Neural cell (in vitro differentiated cells): ENCODE measurements around the gene TPRG1. TPM values are rescaled to one million over a fixed set of nuclear protein-coding genes. Genes with fewer than 3 reads are reported as not detected.

Experiments
- H2AFZ ChIP-seq: fragments of 200-600, 300-800 bp; sonication (generic), shearing (Covaris generic); 2 replicates; pipeline ENCODE4 v1.6.0; 2014; ENCODE audit warnings: low read depth, mild to moderate bottlenecking, antibody characterized with exemption, low read length, moderate library complexity
- H3F3A ChIP-seq: fragments of 200-600 bp; shearing (Covaris generic); 2 replicates; pipeline ENCODE4 v1.6.1; 2016; ENCODE audit warnings: mild to moderate bottlenecking, moderate library complexity, mixed read lengths, antibody characterized with exemption, low read length; ENCODE audit not compliant: insufficient read depth, poor library complexity, severe bottlenecking
- H3K27ac ChIP-seq: fragments of 200-600, 300-800 bp; sonication (generic), shearing (Covaris generic); 2 replicates; pipeline ENCODE4 v1.5.1; 2014; ENCODE audit warnings: mild to moderate bottlenecking, low read length, moderate library complexity
- H3K27me3 ChIP-seq: fragments of 300-800, 200-600 bp; sonication (generic), shearing (Covaris generic); 2 replicates; pipeline ENCODE4 v1.6.0; 2014; ENCODE audit warnings: mild to moderate bottlenecking, low read depth, low read length, moderate library complexity; ENCODE audit not compliant: insufficient read depth
- H3K36me3 ChIP-seq: fragments of 300-800, 200-600 bp; sonication (generic), shearing (Covaris generic); 2 replicates; pipeline ENCODE4 v1.5.1; 2014; ENCODE audit warnings: mild to moderate bottlenecking, antibody characterized with exemption, low read length, moderate library complexity; ENCODE audit not compliant: insufficient read depth
- H3K4me2 ChIP-seq: fragments of 300-800, 200-600 bp; sonication (generic), shearing (Covaris generic); 2 replicates; pipeline ENCODE4 v1.6.0; 2014; ENCODE audit warnings: mild to moderate bottlenecking, low read length
- H3K4me3 ChIP-seq: fragments of 300-800, 200-600 bp; sonication (generic), shearing (Covaris generic); 2 replicates; pipeline ENCODE4 v1.5.1; 2014; ENCODE audit warnings: mild to moderate bottlenecking, low read length, moderate library complexity
- H3K79me2 ChIP-seq: fragments of 200-600 bp; shearing (Covaris generic); replicated peaks from 2 replicates; pipeline ENCODE4 v1.6.0; 2014; ENCODE audit warnings: mild to moderate bottlenecking, low read length, moderate library complexity; ENCODE audit not compliant: insufficient read depth
- H3K9ac ChIP-seq: fragments of 300-800, 200-600 bp; sonication (generic), shearing (Covaris generic); 2 replicates; pipeline ENCODE4 v1.6.1; 2016; ENCODE audit warnings: mild to moderate bottlenecking, low read length, mixed read lengths
- H3K9me2 ChIP-seq: fragments of 200-600 bp; shearing (Covaris generic); 2 replicates; pipeline ENCODE4 v1.6.1; 2016; ENCODE audit warnings: mild to moderate bottlenecking, low read length, mixed read lengths; ENCODE audit not compliant: insufficient read depth
- H3K9me3 ChIP-seq: fragments of 200-600, 300-800 bp; sonication (generic), shearing (Covaris generic); 2 replicates; pipeline ENCODE4 v1.6.1; 2016; ENCODE audit warnings: mild to moderate bottlenecking, mixed run types, low read length, moderate library complexity, mixed read lengths
- H4K20me1 ChIP-seq: fragments of 200-600 bp; shearing (Covaris generic); 2 replicates; pipeline ENCODE4 v1.6.1; 2016; ENCODE audit warnings: mild to moderate bottlenecking, mixed run types; ENCODE audit not compliant: insufficient read depth
- CTCF ChIP-seq: fragments of 450-650 bp; IDR thresholded peaks from 2 replicates; pipeline ENCODE4 v1.5.1; 2014; ENCODE audit warnings: antibody characterized with exemption, mild to moderate bottlenecking, moderate library complexity; ENCODE audit not compliant: poor library complexity, severe bottlenecking
- EP300 ChIP-seq: fragments of 450-650 bp; conservative IDR thresholded peaks from 2 replicates; pipeline ENCODE4 v1.6.1; 2014; ENCODE audit warnings: antibody characterized with exemption, mild to moderate bottlenecking, moderate library complexity; ENCODE audit not compliant: poor library complexity, severe bottlenecking
- EZH2 ChIP-seq: fragments of 200-600, 300-800 bp; shearing (Covaris generic), sonication (generic); IDR thresholded peaks from 2 replicates; pipeline ENCODE4 v1.6.1; 2014; ENCODE audit warnings: antibody characterized with exemption, low read length, borderline replicate concordance, mild to moderate bottlenecking; ENCODE audit not compliant: insufficient read depth, poor library complexity, severe bottlenecking
- MXI1 ChIP-seq: fragments of 450-650 bp; conservative IDR thresholded peaks from 2 replicates; pipeline ENCODE4 v1.6.1; 2014; ENCODE audit warnings: antibody characterized with exemption, mild to moderate bottlenecking; ENCODE audit not compliant: poor library complexity, severe bottlenecking
- POLR2AphosphoS5 ChIP-seq: IDR thresholded peaks from 2 replicates; pipeline ENCODE4 v1.6.1; 2012
- RAD21 ChIP-seq: fragments of 450-650 bp; conservative IDR thresholded peaks from 2 replicates; pipeline ENCODE4 v1.6.1; 2014; ENCODE audit warnings: antibody characterized with exemption, mild to moderate bottlenecking, moderate library complexity
- SMC3 ChIP-seq: fragments of 450-650 bp; conservative IDR thresholded peaks from 2 replicates; pipeline ENCODE4 v1.6.1; 2014; ENCODE audit warnings: antibody characterized with exemption, mild to moderate bottlenecking, moderate library complexity; ENCODE audit not compliant: poor library complexity
- TAF1 ChIP-seq: IDR thresholded peaks from 2 replicates; pipeline ENCODE4 v1.6.1; 2012; ENCODE audit warnings: low read depth
- polyA plus RNA-seq: library from polyadenylated mRNA; depleted of rRNA; stranded (reverse); fragments of >200 nt; gene quantifications from 2 replicates; pipeline ENCODE4 v1.2.3, GENCODE V29; 2014
- TF ChIP-seq, protein P1 (sequence below): IDR thresholded peaks from 2 replicates; pipeline ENCODE4 v1.6.1; 2012; ENCODE audit warnings: borderline replicate concordance

TPRG1 gene
- polyA plus RNA-seq, 1 donor from 2014 or later = 0.17 TPM

- Histone ChIP-seq H3K4me2 (no peak overlapping the region), H3K9me3 (no peaks in the 10 kb centered on the region), H2AFZ (no peak overlapping the region), H3K27ac (no peak overlapping the region), H3K9me2 (no peaks in the 10 kb centered on the region), H3K27me3 (no peaks in the 10 kb centered on the region), H3F3A (no peaks in the 10 kb centered on the region), H4K20me1 (no peaks in the 10 kb centered on the region), H3K9ac (no peak overlapping the region), H3K36me3 (no peaks in the 10 kb centered on the region), H3K79me2 (no peaks in the 10 kb centered on the region), H3K4me3 (no peak overlapping the region)
- no peak for TF ChIP-seq SMC3
Measured at GRCh38 chr3:189267981-189268613, 96.3 kb downstream of the TPRG1 start.

DNA sequence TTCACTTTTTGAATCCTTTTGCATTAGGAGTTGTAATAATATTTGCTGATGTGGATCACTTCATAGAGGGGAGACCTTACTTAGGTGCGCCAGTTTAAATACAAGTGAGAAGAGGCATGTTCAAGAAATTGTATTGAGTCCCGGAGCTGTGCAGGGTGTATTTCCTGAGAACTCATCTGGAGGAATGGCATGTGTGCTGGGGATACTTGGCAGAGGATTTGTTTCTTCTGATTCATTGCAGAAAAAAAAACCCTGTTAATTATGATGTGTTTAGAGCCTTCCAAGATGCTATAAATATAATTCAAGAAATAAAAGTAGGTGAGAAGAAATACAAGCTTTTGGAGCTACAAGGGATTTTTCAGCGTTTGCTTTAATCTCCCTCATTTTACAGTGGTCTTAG is 97.6 kb downstream of the TPRG1 start:
- Histone ChIP-seq H3K4me3 (no peak overlapping the region), H2AFZ (no peak overlapping the region), H3K36me3 (no peaks in the 10 kb centered on the region), H3K27ac (no peak overlapping the region), H3F3A (no peaks in the 10 kb centered on the region), H3K4me2 (no peak overlapping the region), H3K27me3 (no peaks in the 10 kb centered on the region), H3K9me2 (no peaks in the 10 kb centered on the region), H4K20me1 (no peaks in the 10 kb centered on the region), H3K9me3 (no peaks in the 10 kb centered on the region), H3K79me2 (no peaks in the 10 kb centered on the region), H3K9ac (no peak overlapping the region)
- TF ChIP-seq SMC3 (no peak), MXI1 (no peak), RAD21 (no peak), TAF1 (no peak)

DNA sequence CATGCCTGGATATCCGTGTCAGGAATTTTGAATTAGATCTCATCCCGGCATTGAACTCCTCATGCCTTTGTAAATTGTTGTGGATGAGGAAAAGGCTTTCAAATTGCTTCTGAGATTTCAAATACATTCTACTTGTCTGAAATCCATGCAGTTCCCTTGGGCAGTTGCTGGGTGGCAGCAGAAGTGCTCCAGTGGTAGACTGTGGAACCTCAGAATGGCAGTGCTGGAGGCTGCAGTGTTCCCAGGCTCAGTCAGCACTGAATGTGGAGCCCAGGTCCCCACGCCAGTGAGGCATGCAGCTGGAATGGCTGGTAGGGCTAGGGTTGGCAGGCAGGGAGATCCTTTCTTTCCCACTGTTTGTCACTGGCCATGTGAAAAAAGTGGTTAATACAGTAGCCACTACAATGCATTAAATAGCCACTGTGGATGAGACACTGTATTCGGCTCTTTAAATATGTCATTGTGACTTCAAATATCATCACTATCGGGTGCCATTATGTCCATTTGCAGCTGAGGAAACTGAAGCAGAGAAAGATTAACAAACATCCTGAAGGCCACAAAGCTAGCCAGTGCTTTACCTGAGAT is 98.6 kb downstream of the TPRG1 start:
- H3K9me3 ChIP-seq = no peaks in the 10 kb centered on the region
- no peak overlapping the region for H3K9ac ChIP-seq
- no peak overlapping the region for H3K4me3 ChIP-seq
- H4K20me1 ChIP-seq = no peaks in the 10 kb centered on the region
- H3K79me2 ChIP-seq = no peaks in the 10 kb centered on the region
- no peaks in the 10 kb centered on the region for H3F3A ChIP-seq
- TF ChIP-seq EP300 = no peak
- no peak for TF ChIP-seq MXI1
- TF ChIP-seq, protein P1, sequence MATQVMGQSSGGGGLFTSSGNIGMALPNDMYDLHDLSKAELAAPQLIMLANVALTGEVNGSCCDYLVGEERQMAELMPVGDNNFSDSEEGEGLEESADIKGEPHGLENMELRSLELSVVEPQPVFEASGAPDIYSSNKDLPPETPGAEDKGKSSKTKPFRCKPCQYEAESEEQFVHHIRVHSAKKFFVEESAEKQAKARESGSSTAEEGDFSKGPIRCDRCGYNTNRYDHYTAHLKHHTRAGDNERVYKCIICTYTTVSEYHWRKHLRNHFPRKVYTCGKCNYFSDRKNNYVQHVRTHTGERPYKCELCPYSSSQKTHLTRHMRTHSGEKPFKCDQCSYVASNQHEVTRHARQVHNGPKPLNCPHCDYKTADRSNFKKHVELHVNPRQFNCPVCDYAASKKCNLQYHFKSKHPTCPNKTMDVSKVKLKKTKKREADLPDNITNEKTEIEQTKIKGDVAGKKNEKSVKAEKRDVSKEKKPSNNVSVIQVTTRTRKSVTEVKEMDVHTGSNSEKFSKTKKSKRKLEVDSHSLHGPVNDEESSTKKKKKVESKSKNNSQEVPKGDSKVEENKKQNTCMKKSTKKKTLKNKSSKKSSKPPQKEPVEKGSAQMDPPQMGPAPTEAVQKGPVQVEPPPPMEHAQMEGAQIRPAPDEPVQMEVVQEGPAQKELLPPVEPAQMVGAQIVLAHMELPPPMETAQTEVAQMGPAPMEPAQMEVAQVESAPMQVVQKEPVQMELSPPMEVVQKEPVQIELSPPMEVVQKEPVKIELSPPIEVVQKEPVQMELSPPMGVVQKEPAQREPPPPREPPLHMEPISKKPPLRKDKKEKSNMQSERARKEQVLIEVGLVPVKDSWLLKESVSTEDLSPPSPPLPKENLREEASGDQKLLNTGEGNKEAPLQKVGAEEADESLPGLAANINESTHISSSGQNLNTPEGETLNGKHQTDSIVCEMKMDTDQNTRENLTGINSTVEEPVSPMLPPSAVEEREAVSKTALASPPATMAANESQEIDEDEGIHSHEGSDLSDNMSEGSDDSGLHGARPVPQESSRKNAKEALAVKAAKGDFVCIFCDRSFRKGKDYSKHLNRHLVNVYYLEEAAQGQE = no peak
- TF ChIP-seq POLR2AphosphoS5 = no peak
- no peak for TF ChIP-seq TAF1
- no peak for TF ChIP-seq EZH2
- TF ChIP-seq SMC3 = peak; percentile 69
- peak; percentile 75 for TF ChIP-seq RAD21
- peak; percentile 70 for TF ChIP-seq CTCF
- no peaks in the 10 kb centered on the region for H3K9me2 ChIP-seq
- no peak overlapping the region for H3K4me2 ChIP-seq
- no peaks in the 10 kb centered on the region for H3K27me3 ChIP-seq
- H3K27ac ChIP-seq = no peak overlapping the region
- no peaks in the 10 kb centered on the region for H3K36me3 ChIP-seq
- no peak overlapping the region for H2AFZ ChIP-seq
